LNCAP (cell line): ENCODE data around the gene STX18.

Experiments used
- CTCF ChIP-seq: fragments of 450-650 bp; IDR thresholded peaks from 2 replicates; pipeline ENCODE4 v1.5.1; 2017; ENCODE audit warnings: mild to moderate bottlenecking

STX18 gene

GRCh38 chr4:4433941-4434340 lies 107.9 kb downstream of the STX18 start:
- no peak for TF ChIP-seq CTCF

GRCh38 chr4:4432341-4433125 lies 109.3 kb downstream of the STX18 start:
- TF ChIP-seq CTCF, result no peak

- TF ChIP-seq CTCF, result peak; percentile 78
Measured at GRCh38 chr4:4430492-4431195, 111.2 kb downstream of the STX18 start.

GRCh38 chr4:4428966-4429875 lies 112.6 kb downstream of the STX18 start:
- TF ChIP-seq CTCF, result no peak

GRCh38 chr4:4427886-4428285 lies 114.0 kb downstream of the STX18 start:
- TF ChIP-seq CTCF, result no peak

GRCh38 chr4:4427121-4427870 lies 114.6 kb downstream of the STX18 start:
- TF ChIP-seq CTCF, result no peak
